ENCODE measurements around the gene GUCD1. TPM values are rescaled to one million over a fixed set of nuclear protein-coding genes. Genes with fewer than 3 reads are reported as not detected.

The GUCD1 gene
- total and polyA plus RNA-seq, 9 of the 15 experiments (the other 6 are each of a cell fraction or from before 2014, with no cell fraction given): 31.5 to 67.8 (median 50.3) TPM

- WGBS (ENCODE audit: insufficient coverage, low coverage, missing lambda C conversion rate): 0% methylated on average over 1 of the region's 1 CpG
- ChIA-PET CTCF (ENCODE audit: low intra/inter-chr PET ratio) (interaction anchor here (0.7 to 2.4 kb wide), 4 partner anchors 25 to 270 kb away, joined by 3 to 16 read pairs (median 3); no protein-coding TSS in a partner anchor), POLR2A (no interaction called here)
- Histone ChIP-seq H3K36me3 (ENCODE audit: control insufficient read depth, insufficient read depth, low read length) (no peaks in the 10 kb centered on the region), H3K27me3 (ENCODE audit: control insufficient read depth in 2 of 2, insufficient read depth in 2 of 2, low read length in 2 of 2) (peaks cover 0 to 28% of the 10 kb centered on the region in 2 experiments; a peak in 2 of 5 replicates), H3K9ac (ENCODE audit: insufficient read depth in 1 of 2, low read depth in 2 of 2, low read length in 2 of 2) (no peak overlapping the region), H2AFZ (ENCODE audit: low read depth, low read length) (no peak overlapping the region), H3K4me1 (replicated peaks in 1 of 2; ENCODE audit: control insufficient read depth in 2 of 2, insufficient read depth in 2 of 2, low read length in 2 of 2) (peaks cover 0 to 5% of the 10 kb centered on the region in 2 experiments; a peak in 1 of 5 replicates), H3K27ac (ENCODE audit: extremely low read depth, low read depth, low read length) (no peak overlapping the region), H4K20me1 (replicated peaks; ENCODE audit: control insufficient read depth, insufficient read depth, low read length) (no peaks in the 10 kb centered on the region), H3K9me3 (replicated peaks; ENCODE audit: control insufficient read depth, insufficient read depth, low read depth, low read length) (no peaks in the 10 kb centered on the region), H3K9me1 (ENCODE audit: control insufficient read depth, insufficient read depth, low read length) (no peaks in the 10 kb centered on the region), H3K4me3 (no peak overlapping the region), H3K79me2 (ENCODE audit: control insufficient read depth, insufficient read depth, low read length) (no peaks in the 10 kb centered on the region), H3K4me2 (ENCODE audit: insufficient read depth, low read length) (no peak overlapping the region)
- intact Hi-C loops (cut with micrococcal nuclease) (loop anchor here (5.0 kb wide), 1 partner anchor 80 kb away; no protein-coding TSS in a partner anchor), in situ Hi-C loops (cut with MboI) (loop anchor here (25.0 kb wide), 1 partner anchor 540 kb away; the partner anchor contains the start of genes DDT, DDTL and GSTT2B)
- no peak for DNase-seq (ENCODE audit: extremely low read depth in 1 of 4, low spot score in 3 of 4)
- no TSS peak for BruUV-seq (replicated peaks)
- no peak for ATAC-seq
- TF ChIP-seq ZNF512 (tag; IDR thresholded peaks at IDR 0.05): peak; percentile 50
- TF ChIP-seq NR3C1 (CRISPR knock-in tag; IDR thresholded peaks at IDR 0.05): no peak
- no peak for FAIRE-seq
Measured at GRCh38 chr22:24502541-24502940, 52.4 kb downstream of the GUCD1 start.

GRCh38 chr22:24502034-24502433 lies 52.9 kb downstream of the GUCD1 start:
- H3K36me3 ChIP-seq (ENCODE audit: control insufficient read depth, insufficient read depth, low read length): no peaks in the 10 kb centered on the region
- WGBS (ENCODE audit: insufficient coverage, low coverage, missing lambda C conversion rate): 15% methylated on average over 7 of the region's 7 CpGs
- no peaks in the 10 kb centered on the region for H3K79me2 ChIP-seq (ENCODE audit: control insufficient read depth, insufficient read depth, low read length)
- peaks cover 0 to 28% of the 10 kb centered on the region in 2 experiments; a peak in 2 of 5 replicates for H3K27me3 ChIP-seq (ENCODE audit: control insufficient read depth in 2 of 2, insufficient read depth in 2 of 2, low read length in 2 of 2)
- ChIA-PET POLR2A (no interaction called here), CTCF (ENCODE audit: low intra/inter-chr PET ratio) (interaction anchor here (2.4 kb wide), 1 partner anchor 79 kb away, joined by 16 read pairs; no protein-coding TSS in a partner anchor)
- no peak overlapping the region for H3K4me3 ChIP-seq
- H3K4me2 ChIP-seq (ENCODE audit: insufficient read depth, low read length): no peak overlapping the region
- no peaks in the 10 kb centered on the region for H3K9me3 ChIP-seq (replicated peaks; ENCODE audit: control insufficient read depth, insufficient read depth, low read depth, low read length)
- FAIRE-seq (no peak), ATAC-seq (no peak), DNase-seq (ENCODE audit: extremely low read depth in 1 of 4, low spot score in 3 of 4) (no peak)
- H3K4me1 ChIP-seq (replicated peaks in 1 of 2; ENCODE audit: control insufficient read depth in 2 of 2, insufficient read depth in 2 of 2, low read length in 2 of 2): peaks cover 0 to 5% of the 10 kb centered on the region in 2 experiments; a peak in 1 of 5 replicates
- in situ Hi-C loops (cut with MboI) (loop anchor here (25.0 kb wide), 1 partner anchor 540 kb away; the partner anchor contains the start of genes DDT, DDTL and GSTT2B), intact Hi-C loops (cut with micrococcal nuclease) (loop anchor here (5.0 kb wide), 1 partner anchor 80 kb away; no protein-coding TSS in a partner anchor)
- no peak overlapping the region for H3K27ac ChIP-seq (ENCODE audit: extremely low read depth, low read depth, low read length)
- H3K9ac ChIP-seq (ENCODE audit: insufficient read depth in 1 of 2, low read depth in 2 of 2, low read length in 2 of 2): no peak overlapping the region
- no peaks in the 10 kb centered on the region for H3K9me1 ChIP-seq (ENCODE audit: control insufficient read depth, insufficient read depth, low read length)
- no TSS peak for BruUV-seq (replicated peaks)
- H4K20me1 ChIP-seq (replicated peaks; ENCODE audit: control insufficient read depth, insufficient read depth, low read length): no peaks in the 10 kb centered on the region
- no peak overlapping the region for H2AFZ ChIP-seq (ENCODE audit: low read depth, low read length)
- TF ChIP-seq TEAD2 (tag; IDR thresholded peaks at IDR 0.05) (no peak), HDAC1 (IDR thresholded peaks at IDR 0.05) (no peak), CREB5 (CRISPR knock-in tag; IDR thresholded peaks at IDR 0.05) (no peak), LEF1 (IDR thresholded peaks at IDR 0.05) (no peak), FOXO4 (CRISPR knock-in tag; IDR thresholded peaks at IDR 0.05) (no peak), NCOA1 (IDR thresholded peaks at IDR 0.05; ENCODE audit: low read depth) (no peak), XRCC3 (IDR thresholded peaks at IDR 0.05) (no peak)
